DOHH2 (cell line): ENCODE data around the gene ELP1.
"Not testable (repeated sequence)": the region's sequence is repeated elsewhere in the genome, so short reads cannot be mapped to it uniquely, and the experiment has no call there.

Source experiments
- H3F3A ChIP-seq: fragments of 200-600 bp; sonication (generic), shearing (Covaris generic); 2 replicates; pipeline ENCODE4 v1.6.0; 2016; ENCODE audit warnings: antibody characterized with exemption, mild to moderate bottlenecking; ENCODE audit not compliant: control insufficient read depth, insufficient read depth
- H3K27ac ChIP-seq: fragments of 200-600 bp; sonication (generic); 2 replicates; pipeline ENCODE4 v1.5.1; 2014; ENCODE audit warnings: low read depth, mild to moderate bottlenecking, low read length, moderate library complexity
- H3K27me3 ChIP-seq: fragments of 200-600 bp; sonication (generic); 2 replicates; pipeline ENCODE4 v1.6.1; 2014; ENCODE audit warnings: mild to moderate bottlenecking, low read length, mixed read lengths; ENCODE audit not compliant: control insufficient read depth
- H3K36me3 ChIP-seq: fragments of 200-600 bp; sonication (generic); 2 replicates; pipeline ENCODE4 v1.6.1; 2014; ENCODE audit warnings: mild to moderate bottlenecking, low read length, moderate library complexity, mixed read lengths; ENCODE audit not compliant: control insufficient read depth
- H3K4me1 ChIP-seq: fragments of 200-600 bp; sonication (generic); 2 replicates; pipeline ENCODE4 v1.6.1; 2014; ENCODE audit warnings: mild to moderate bottlenecking, low read length, mixed read lengths; ENCODE audit not compliant: control insufficient read depth
- H3K4me2 ChIP-seq: fragments of 200-600 bp; sonication (generic); 2 replicates; pipeline ENCODE4 v1.6.0; 2014; ENCODE audit warnings: mild to moderate bottlenecking, low read length, moderate library complexity
- H3K4me3 ChIP-seq: fragments of 200-600 bp; sonication (generic); 2 replicates; pipeline ENCODE4 v1.5.1; 2014; ENCODE audit warnings: mild to moderate bottlenecking, low read length, mixed read lengths
- H3K79me2 ChIP-seq: fragments of 200-600 bp; sonication (generic); 2 replicates; pipeline ENCODE4 v1.6.1; 2014; ENCODE audit warnings: mild to moderate bottlenecking, low read length, mixed read lengths; ENCODE audit not compliant: control insufficient read depth
- H3K9me2 ChIP-seq: fragments of 200-600 bp; sonication (generic); replicated peaks from 2 replicates; pipeline ENCODE4 v1.6.1; 2014; ENCODE audit warnings: mild to moderate bottlenecking, low read length, mixed read lengths; ENCODE audit not compliant: control insufficient read depth
- H3K9me3 ChIP-seq: fragments of 200-600 bp; sonication (generic); 2 replicates; pipeline ENCODE4 v1.6.1; 2014; ENCODE audit warnings: antibody characterized with exemption, low read length, mixed read lengths; ENCODE audit not compliant: control insufficient read depth, insufficient read depth
- H4K20me1 ChIP-seq: fragments of 200-600 bp; sonication (generic); 2 replicates; pipeline ENCODE4 v1.6.0; 2014; ENCODE audit warnings: low read depth, mild to moderate bottlenecking, antibody characterized with exemption, low read length, moderate library complexity; ENCODE audit not compliant: control insufficient read depth, insufficient read depth
- EZH2phosphoT487 ChIP-seq: fragments of 200-600 bp; sonication (generic); IDR thresholded peaks from 2 replicates; pipeline ENCODE4 v1.6.1; 2017; ENCODE audit warnings: borderline replicate concordance, mild to moderate bottlenecking, antibody characterized with exemption, low read length, moderate library complexity, mixed read lengths
- TF ChIP-seq, protein P1 (sequence below): fragments of 200-600 bp; sonication (generic); IDR thresholded peaks from one replicate; pipeline ENCODE4 v1.5.1; 2014; ENCODE audit warnings: antibody characterized with exemption, mild to moderate bottlenecking, low read depth, low read length; ENCODE audit not compliant: poor library complexity, severe bottlenecking

The ELP1 gene

DNA sequence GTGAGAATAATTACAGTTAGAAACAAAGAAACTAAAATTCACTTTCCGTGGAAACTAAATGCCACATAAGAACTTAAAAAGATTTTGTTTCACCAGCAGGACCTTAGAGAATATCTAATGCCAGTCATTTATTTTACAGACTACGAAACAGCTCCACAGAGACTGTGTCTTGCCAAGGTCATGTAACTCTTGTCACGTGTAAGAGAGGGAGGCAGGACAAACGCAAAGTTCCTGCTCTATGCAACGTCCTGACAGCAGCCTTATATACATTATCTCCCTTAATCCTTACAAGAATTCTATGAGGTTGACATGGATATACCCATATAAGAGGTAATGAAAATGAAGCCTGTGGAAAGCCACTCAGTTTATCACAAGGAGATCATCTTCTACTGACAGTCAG, 40.0 kb upstream of the ELP1 start:
- Histone ChIP-seq H3K4me3 (no peak overlapping the region), H3K79me2 (no peaks in the 10 kb centered on the region), H3K4me2 (no peak overlapping the region), H3K36me3 (peaks cover 33% of the 10 kb centered on the region), H3K4me1 (no peaks in the 10 kb centered on the region), H3K27ac (no peak overlapping the region), H3K9me2 (no peaks in the 10 kb centered on the region), H3K27me3 (no peaks in the 10 kb centered on the region), H3F3A (no peaks in the 10 kb centered on the region), H4K20me1 (no peaks in the 10 kb centered on the region), H3K9me3 (no peaks in the 10 kb centered on the region)
- TF ChIP-seq EZH2phosphoT487 = no peak

DNA sequence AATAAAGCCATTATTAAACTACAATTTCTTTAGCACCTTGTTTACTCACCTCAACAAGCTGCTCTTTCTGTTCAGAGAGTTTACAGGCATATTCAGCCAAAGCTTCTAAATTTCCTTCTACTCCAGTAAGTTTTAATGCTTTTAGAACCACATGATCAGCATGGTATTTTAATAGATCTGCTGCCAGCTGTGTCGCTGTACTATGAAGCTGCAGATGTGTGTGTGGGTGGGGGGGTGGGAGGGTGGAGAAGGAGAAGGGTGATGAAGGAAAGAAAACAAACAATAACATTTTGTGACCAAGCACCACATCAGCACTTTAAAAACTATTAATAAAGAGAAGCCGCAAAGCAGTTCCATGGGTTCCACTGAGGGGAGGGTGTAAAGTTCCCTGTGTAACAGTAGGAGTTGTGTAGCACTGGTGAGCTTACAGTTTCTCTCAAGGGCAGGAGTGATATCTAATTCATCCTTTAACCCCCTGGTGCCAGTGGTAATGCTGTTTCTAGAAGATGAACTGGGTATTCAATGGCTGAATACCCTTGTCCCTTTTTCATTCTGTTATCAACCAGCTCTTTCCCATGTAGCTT, 38.8 kb upstream of the ELP1 start:
- H3K4me2 ChIP-seq = no peak overlapping the region
- no peaks in the 10 kb centered on the region for H3F3A ChIP-seq
- H3K79me2 ChIP-seq = no peaks in the 10 kb centered on the region
- H3K27me3 ChIP-seq = no peaks in the 10 kb centered on the region
- no peak for TF ChIP-seq EZH2phosphoT487
- TF ChIP-seq, protein P1, sequence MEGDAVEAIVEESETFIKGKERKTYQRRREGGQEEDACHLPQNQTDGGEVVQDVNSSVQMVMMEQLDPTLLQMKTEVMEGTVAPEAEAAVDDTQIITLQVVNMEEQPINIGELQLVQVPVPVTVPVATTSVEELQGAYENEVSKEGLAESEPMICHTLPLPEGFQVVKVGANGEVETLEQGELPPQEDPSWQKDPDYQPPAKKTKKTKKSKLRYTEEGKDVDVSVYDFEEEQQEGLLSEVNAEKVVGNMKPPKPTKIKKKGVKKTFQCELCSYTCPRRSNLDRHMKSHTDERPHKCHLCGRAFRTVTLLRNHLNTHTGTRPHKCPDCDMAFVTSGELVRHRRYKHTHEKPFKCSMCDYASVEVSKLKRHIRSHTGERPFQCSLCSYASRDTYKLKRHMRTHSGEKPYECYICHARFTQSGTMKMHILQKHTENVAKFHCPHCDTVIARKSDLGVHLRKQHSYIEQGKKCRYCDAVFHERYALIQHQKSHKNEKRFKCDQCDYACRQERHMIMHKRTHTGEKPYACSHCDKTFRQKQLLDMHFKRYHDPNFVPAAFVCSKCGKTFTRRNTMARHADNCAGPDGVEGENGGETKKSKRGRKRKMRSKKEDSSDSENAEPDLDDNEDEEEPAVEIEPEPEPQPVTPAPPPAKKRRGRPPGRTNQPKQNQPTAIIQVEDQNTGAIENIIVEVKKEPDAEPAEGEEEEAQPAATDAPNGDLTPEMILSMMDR = no peak
- H3K27ac ChIP-seq = no peak overlapping the region
- H3K9me2 ChIP-seq = no peaks in the 10 kb centered on the region
- no peaks in the 10 kb centered on the region for H3K4me1 ChIP-seq
- peaks cover 28% of the 10 kb centered on the region for H3K36me3 ChIP-seq
- no peak overlapping the region for H3K4me3 ChIP-seq
- no peaks in the 10 kb centered on the region for H4K20me1 ChIP-seq
- no peaks in the 10 kb centered on the region for H3K9me3 ChIP-seq

DNA sequence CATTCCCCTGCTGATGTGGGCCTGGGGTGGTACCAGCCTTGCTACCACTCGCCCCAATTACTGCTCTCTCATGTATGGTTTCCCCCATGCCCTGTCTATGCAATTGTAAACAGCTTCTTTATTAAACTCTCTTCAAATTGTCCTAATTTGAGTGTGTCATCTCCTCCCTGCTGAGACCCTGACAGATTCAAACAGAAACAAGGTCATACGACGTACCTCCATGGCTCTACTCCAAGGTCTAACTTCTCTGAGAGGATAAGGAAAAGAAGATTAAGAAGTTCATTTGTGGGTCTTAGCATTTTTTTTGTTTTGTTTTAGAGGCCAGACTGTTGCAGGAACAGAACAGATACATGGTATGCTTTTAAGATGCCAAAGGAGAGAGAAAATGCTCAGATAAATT, 38.3 kb upstream of the ELP1 start:
- no peaks in the 10 kb centered on the region for H3K4me1 ChIP-seq
- no peaks in the 10 kb centered on the region for H3K79me2 ChIP-seq
- no peaks in the 10 kb centered on the region for H3K9me3 ChIP-seq
- no peak for TF ChIP-seq EZH2phosphoT487
- TF ChIP-seq, protein P1 = no peak
- no peaks in the 10 kb centered on the region for H3K9me2 ChIP-seq
- H3K27ac ChIP-seq = no peak overlapping the region
- H3K4me3 ChIP-seq = no peak overlapping the region
- no peaks in the 10 kb centered on the region for H3F3A ChIP-seq
- H3K36me3 ChIP-seq = peaks cover 28% of the 10 kb centered on the region
- H3K27me3 ChIP-seq = no peaks in the 10 kb centered on the region
- no peak overlapping the region for H3K4me2 ChIP-seq
- H4K20me1 ChIP-seq = no peaks in the 10 kb centered on the region

GRCh38 chr9:108971392-108971791, 37.5 kb upstream of the ELP1 start:
- not testable (repeated sequence) for H3K9me3 ChIP-seq, H3K4me3 ChIP-seq, H3K27me3 ChIP-seq, H4K20me1 ChIP-seq, H3F3A ChIP-seq, H3K4me1 ChIP-seq, H3K4me2 ChIP-seq, H3K79me2 ChIP-seq, H3K27ac ChIP-seq, H3K9me2 ChIP-seq
- peaks cover 28% of the 10 kb centered on the region for H3K36me3 ChIP-seq
